Tibial nerve (tissue), 4 donors: ENCODE measurements around the gene KRT1.

Experiments used
- EP300 ChIP-seq, 2 donors: sonication (generic); formaldehyde crosslinking; IDR thresholded peaks; one replicate each; pipeline ENCODE4 v1.6.1; 2017; ENCODE audit warnings: antibody characterized with exemption in 2 of 2, mild to moderate bottlenecking in 1 of 2
- POLR2A ChIP-seq, 2 donors: fragments of 450-650 bp; IDR thresholded peaks; one replicate each; pipeline ENCODE4 v1.6.1; 2017; ENCODE audit warnings: antibody characterized with exemption in 2 of 2, mild to moderate bottlenecking in 2 of 2, moderate library complexity in 2 of 2
- TF ChIP-seq, protein P1 (sequence below), 5 experiments: fragments of 200-600 bp in 3 of 5; fragments of 450-650 bp in 2 of 5; sonication (generic) in 3 of 5; IDR thresholded peaks; one replicate each; pipeline ENCODE4 v1.5.1; 2016 to 2019; ENCODE audit warnings: antibody characterized with exemption in 5 of 5, mild to moderate bottlenecking in 3 of 5, moderate library complexity in 2 of 5

DNA sequence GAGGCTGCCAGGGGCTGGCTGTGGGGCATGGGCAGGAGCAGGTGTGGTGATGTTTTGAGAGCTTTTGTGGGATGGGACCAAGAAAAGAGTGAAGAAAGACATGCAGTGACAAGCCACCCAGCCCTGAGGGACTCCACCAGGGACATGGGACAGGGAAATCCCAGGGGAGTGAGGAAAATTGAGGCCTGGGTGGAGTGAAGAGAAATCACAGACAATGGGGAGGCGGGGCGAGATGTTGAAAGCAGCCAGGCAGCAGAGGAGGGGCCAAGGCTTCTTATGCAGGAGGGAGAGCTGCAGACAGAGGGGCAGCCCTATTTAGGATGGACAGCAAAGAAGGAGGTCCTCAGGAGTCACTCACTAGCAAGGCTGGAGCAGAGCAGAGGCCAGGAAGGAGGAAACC, 4.2 kb upstream of the KRT1 start:
- TF ChIP-seq, protein P1, sequence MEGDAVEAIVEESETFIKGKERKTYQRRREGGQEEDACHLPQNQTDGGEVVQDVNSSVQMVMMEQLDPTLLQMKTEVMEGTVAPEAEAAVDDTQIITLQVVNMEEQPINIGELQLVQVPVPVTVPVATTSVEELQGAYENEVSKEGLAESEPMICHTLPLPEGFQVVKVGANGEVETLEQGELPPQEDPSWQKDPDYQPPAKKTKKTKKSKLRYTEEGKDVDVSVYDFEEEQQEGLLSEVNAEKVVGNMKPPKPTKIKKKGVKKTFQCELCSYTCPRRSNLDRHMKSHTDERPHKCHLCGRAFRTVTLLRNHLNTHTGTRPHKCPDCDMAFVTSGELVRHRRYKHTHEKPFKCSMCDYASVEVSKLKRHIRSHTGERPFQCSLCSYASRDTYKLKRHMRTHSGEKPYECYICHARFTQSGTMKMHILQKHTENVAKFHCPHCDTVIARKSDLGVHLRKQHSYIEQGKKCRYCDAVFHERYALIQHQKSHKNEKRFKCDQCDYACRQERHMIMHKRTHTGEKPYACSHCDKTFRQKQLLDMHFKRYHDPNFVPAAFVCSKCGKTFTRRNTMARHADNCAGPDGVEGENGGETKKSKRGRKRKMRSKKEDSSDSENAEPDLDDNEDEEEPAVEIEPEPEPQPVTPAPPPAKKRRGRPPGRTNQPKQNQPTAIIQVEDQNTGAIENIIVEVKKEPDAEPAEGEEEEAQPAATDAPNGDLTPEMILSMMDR (IDR thresholded peaks at IDR 0.05) = no peak
- TF ChIP-seq POLR2A (IDR thresholded peaks at IDR 0.05) = no peak
- TF ChIP-seq EP300 (IDR thresholded peaks at IDR 0.05) = no peak
